Measurements from ENCODE around the gene CD3D. TPM values are rescaled to one million over a fixed set of nuclear protein-coding genes. Genes with fewer than 3 reads are reported as not detected.

The CD3D gene
- total RNA-seq, 1 experiment from 2014 or later = not detected

DNA sequence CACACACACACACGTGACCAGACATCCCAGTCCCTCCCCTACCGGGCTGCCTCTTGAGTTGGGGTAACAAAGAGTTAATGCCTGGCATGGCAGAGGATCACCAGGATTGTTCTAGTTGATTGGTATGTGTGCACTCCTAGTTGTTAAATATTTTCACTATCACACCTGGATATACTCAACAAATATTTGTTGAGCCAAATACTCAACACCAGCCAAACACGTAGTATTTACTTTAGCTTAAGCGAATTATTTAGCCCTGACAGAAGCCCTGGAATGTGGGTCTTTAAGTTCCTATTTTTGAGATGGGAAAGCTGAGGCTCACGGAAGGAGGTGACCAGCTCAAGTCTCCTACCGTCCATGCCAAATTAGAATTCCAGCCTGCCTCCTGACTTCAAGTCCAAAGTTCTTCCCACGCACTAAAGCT is 27.5 kb downstream of the CD3D start:
- no peaks in the 10 kb centered on the region for H3K36me3 ChIP-seq (ENCODE audit: low read depth, low read length)
- peak overlapping the region; percentile 43; the same call in 1 of the 2 replicates for H3K4me3 ChIP-seq (ENCODE audit: low read length)
- H3K4me1 ChIP-seq (ENCODE audit: insufficient read depth, low read length) = peaks cover 28% of the 10 kb centered on the region
- DNase-seq (peak; percentile 80), ATAC-seq (peak; percentile 63)
- intact Hi-C loops (cut with micrococcal nuclease) = no loop called here
- H3K9me2 ChIP-seq (replicated peaks; ENCODE audit: low read length) = no peaks in the 10 kb centered on the region
- no peaks in the 10 kb centered on the region for H3K27me3 ChIP-seq (ENCODE audit: low read length)
- ChIA-PET CTCF (interaction anchor here (1.0 kb wide), 1 partner anchor 20 kb away, joined by 4 read pairs; no protein-coding TSS in a partner anchor), POLR2A (ENCODE audit: unreplicated experiment) (interaction anchor here (0.6 kb wide), 1 partner anchor 51 kb away, joined by 3 read pairs; the partner anchor contains the start of gene MPZL2)
- no peaks in the 10 kb centered on the region for H3K9me3 ChIP-seq (ENCODE audit: low read length)
- no peaks in the 10 kb centered on the region for H3F3A ChIP-seq (ENCODE audit: low read length, unreplicated experiment)
- no peaks in the 10 kb centered on the region for H3K79me2 ChIP-seq (ENCODE audit: low read length)
- peak overlapping the region; percentile 58 for H3K4me2 ChIP-seq (ENCODE audit: low read length)
- H2AFZ ChIP-seq (ENCODE audit: low read length) = peak overlapping the region; percentile 66
- peak overlapping the region; percentile 35 for H3K27ac ChIP-seq (ENCODE audit: low read length)
- no peak for TF ChIP-seq EZH2phosphoT487 (IDR thresholded peaks at IDR 0.05; ENCODE audit: borderline replicate concordance, low read length)
- TF ChIP-seq, protein P1, sequence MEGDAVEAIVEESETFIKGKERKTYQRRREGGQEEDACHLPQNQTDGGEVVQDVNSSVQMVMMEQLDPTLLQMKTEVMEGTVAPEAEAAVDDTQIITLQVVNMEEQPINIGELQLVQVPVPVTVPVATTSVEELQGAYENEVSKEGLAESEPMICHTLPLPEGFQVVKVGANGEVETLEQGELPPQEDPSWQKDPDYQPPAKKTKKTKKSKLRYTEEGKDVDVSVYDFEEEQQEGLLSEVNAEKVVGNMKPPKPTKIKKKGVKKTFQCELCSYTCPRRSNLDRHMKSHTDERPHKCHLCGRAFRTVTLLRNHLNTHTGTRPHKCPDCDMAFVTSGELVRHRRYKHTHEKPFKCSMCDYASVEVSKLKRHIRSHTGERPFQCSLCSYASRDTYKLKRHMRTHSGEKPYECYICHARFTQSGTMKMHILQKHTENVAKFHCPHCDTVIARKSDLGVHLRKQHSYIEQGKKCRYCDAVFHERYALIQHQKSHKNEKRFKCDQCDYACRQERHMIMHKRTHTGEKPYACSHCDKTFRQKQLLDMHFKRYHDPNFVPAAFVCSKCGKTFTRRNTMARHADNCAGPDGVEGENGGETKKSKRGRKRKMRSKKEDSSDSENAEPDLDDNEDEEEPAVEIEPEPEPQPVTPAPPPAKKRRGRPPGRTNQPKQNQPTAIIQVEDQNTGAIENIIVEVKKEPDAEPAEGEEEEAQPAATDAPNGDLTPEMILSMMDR (conservative IDR thresholded peaks at IDR 0.05; ENCODE audit: low read depth, low read length) = no peak
- TF ChIP-seq EZH2 (IDR thresholded peaks at IDR 0.05; ENCODE audit: low read length, unreplicated experiment) = no peak
- no TSS peak for BruUV-seq (replicated peaks)
- no peak overlapping the region for H3K9ac ChIP-seq (ENCODE audit: low read length)
- no peaks in the 10 kb centered on the region for H4K20me1 ChIP-seq (ENCODE audit: low read length)

DNA sequence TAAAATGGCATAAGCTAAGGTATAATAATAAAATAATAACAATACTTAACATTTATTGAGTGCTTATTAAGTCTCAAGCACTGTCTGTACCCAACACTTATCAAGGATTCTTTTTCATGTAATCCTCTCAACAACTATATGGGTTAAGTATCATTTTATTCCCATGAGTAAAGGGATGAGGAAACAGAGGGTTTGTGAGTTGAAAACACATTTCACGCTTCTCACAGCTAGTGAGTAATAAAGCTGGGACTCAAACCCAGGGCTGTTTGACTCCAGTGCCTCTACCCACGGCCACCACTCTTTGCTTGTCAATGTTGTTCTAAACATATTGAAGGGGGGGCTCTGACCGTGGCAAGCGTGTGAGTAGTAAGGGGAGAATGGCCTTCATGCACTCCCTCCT is 29.3 kb downstream of the CD3D start:
- Histone ChIP-seq H3K9me2 (replicated peaks; ENCODE audit: low read length) (no peaks in the 10 kb centered on the region), H3K9ac (ENCODE audit: low read length) (no peak overlapping the region), H3K4me2 (ENCODE audit: low read length) (no peak overlapping the region), H3K4me1 (ENCODE audit: insufficient read depth, low read length) (peaks cover 28% of the 10 kb centered on the region), H3K36me3 (ENCODE audit: low read depth, low read length) (no peaks in the 10 kb centered on the region), H3K79me2 (ENCODE audit: low read length) (no peaks in the 10 kb centered on the region), H3K27me3 (ENCODE audit: low read length) (no peaks in the 10 kb centered on the region), H4K20me1 (ENCODE audit: low read length) (no peaks in the 10 kb centered on the region), H3K27ac (ENCODE audit: low read length) (no peak overlapping the region), H3K9me3 (ENCODE audit: low read length) (no peaks in the 10 kb centered on the region), H3K4me3 (ENCODE audit: low read length) (no peak overlapping the region), H3F3A (ENCODE audit: low read length, unreplicated experiment) (no peaks in the 10 kb centered on the region), H2AFZ (ENCODE audit: low read length) (no peak overlapping the region)
- DNase-seq (no peak), ATAC-seq (no peak)
- POLR2A ChIA-PET (ENCODE audit: unreplicated experiment) = no interaction called here
- TF ChIP-seq, protein P1 (conservative IDR thresholded peaks at IDR 0.05; ENCODE audit: low read depth, low read length) = no peak
- TF ChIP-seq EZH2 (IDR thresholded peaks at IDR 0.05; ENCODE audit: low read length, unreplicated experiment) = no peak
- no peak for TF ChIP-seq EZH2phosphoT487 (IDR thresholded peaks at IDR 0.05; ENCODE audit: borderline replicate concordance, low read length)
- no TSS peak for BruUV-seq (replicated peaks)
- intact Hi-C loops (cut with micrococcal nuclease) = no loop called here
- CTCF ChIA-PET = no interaction called here

DNA sequence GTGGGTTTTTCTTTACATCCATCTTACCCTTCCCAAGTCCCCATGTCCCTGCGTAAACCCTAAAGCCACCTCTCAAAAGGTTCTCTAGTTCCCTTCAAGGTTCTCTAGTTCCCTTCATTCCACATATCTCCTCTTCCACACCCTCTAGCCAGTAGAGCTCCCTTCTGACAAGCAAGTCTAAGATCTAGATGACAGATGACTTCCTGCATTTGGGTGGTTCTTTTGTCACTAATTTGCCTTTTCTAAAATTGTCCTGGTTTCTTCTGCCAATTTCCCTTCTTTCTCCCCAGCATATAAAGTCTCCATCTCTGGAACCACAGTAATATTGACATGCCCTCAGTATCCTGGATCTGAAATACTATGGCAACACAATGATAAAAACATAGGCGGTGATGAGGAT is 30.2 kb downstream of the CD3D start:
- no peak for DNase-seq
- Histone ChIP-seq H3K4me3 (ENCODE audit: low read length) (no peak overlapping the region), H3K27ac (ENCODE audit: low read length) (no peak overlapping the region), H3K36me3 (ENCODE audit: low read depth, low read length) (no peaks in the 10 kb centered on the region), H3F3A (ENCODE audit: low read length, unreplicated experiment) (no peaks in the 10 kb centered on the region), H3K9me2 (replicated peaks; ENCODE audit: low read length) (no peaks in the 10 kb centered on the region), H4K20me1 (ENCODE audit: low read length) (no peaks in the 10 kb centered on the region), H3K9me3 (ENCODE audit: low read length) (no peaks in the 10 kb centered on the region), H3K27me3 (ENCODE audit: low read length) (no peaks in the 10 kb centered on the region), H3K4me2 (ENCODE audit: low read length) (no peak overlapping the region), H3K79me2 (ENCODE audit: low read length) (no peaks in the 10 kb centered on the region), H3K9ac (ENCODE audit: low read length) (no peak overlapping the region), H3K4me1 (ENCODE audit: insufficient read depth, low read length) (peaks cover 27% of the 10 kb centered on the region), H2AFZ (ENCODE audit: low read length) (no peak overlapping the region)
- CTCF ChIA-PET = no interaction called here
- no TSS peak for BruUV-seq (replicated peaks)
- TF ChIP-seq, protein P1 (conservative IDR thresholded peaks at IDR 0.05; ENCODE audit: low read depth, low read length) = no peak
- TF ChIP-seq EZH2 (IDR thresholded peaks at IDR 0.05; ENCODE audit: low read length, unreplicated experiment) = no peak
- no peak for TF ChIP-seq EZH2phosphoT487 (IDR thresholded peaks at IDR 0.05; ENCODE audit: borderline replicate concordance, low read length)
- ATAC-seq = no peak
- POLR2A ChIA-PET (ENCODE audit: unreplicated experiment) = no interaction called here
- intact Hi-C loops (cut with micrococcal nuclease) = no loop called here

All from PC-3 (cell line).